Activated naive CD8-positive, alpha-beta T cell treated with anti-CD3 and anti-CD28 coated beads for 36 hours (primary cell): ENCODE measurements around the gene GATA1. TPM values are rescaled to one million over a fixed set of nuclear protein-coding genes. Genes with fewer than 3 reads are reported as not detected.
A peak's percentile ranks its signal among the peaks of the same experiment; 100 is the strongest.

Experiments
- DNase-seq: peaks from one replicate; pipeline ENCODE4 v3.0.0; 2021
- H3K27ac Mint-ChIP-seq: one replicate; pipeline ENCODE4 v1.8.0; 2022; ENCODE audit warnings: mild to moderate bottlenecking, moderate library complexity, mixed read lengths
- H3K27me3 Mint-ChIP-seq: one replicate; pipeline ENCODE4 v1.8.0; 2022; ENCODE audit warnings: mild to moderate bottlenecking, mixed read lengths
- H3K36me3 Mint-ChIP-seq: one replicate; pipeline ENCODE4 v1.8.0; 2021; ENCODE audit warnings: mild to moderate bottlenecking, mixed read lengths
- H3K4me1 Mint-ChIP-seq: one replicate; pipeline ENCODE4 v1.8.0; 2021; ENCODE audit warnings: mixed read lengths
- H3K4me3 Mint-ChIP-seq: one replicate; pipeline ENCODE4 v1.8.0; 2022; ENCODE audit warnings: mild to moderate bottlenecking, moderate library complexity, mixed read lengths
- H3K9me3 Mint-ChIP-seq: one replicate; pipeline ENCODE4 v1.8.0; 2022; ENCODE audit warnings: mixed read lengths
- total RNA-seq, 2 experiments: library from RNA; stranded (reverse); gene quantifications; one replicate each; pipeline ENCODE4 v1.2.3, GENCODE V29; 2021

Gene GATA1
- not detected for total RNA-seq

DNA sequence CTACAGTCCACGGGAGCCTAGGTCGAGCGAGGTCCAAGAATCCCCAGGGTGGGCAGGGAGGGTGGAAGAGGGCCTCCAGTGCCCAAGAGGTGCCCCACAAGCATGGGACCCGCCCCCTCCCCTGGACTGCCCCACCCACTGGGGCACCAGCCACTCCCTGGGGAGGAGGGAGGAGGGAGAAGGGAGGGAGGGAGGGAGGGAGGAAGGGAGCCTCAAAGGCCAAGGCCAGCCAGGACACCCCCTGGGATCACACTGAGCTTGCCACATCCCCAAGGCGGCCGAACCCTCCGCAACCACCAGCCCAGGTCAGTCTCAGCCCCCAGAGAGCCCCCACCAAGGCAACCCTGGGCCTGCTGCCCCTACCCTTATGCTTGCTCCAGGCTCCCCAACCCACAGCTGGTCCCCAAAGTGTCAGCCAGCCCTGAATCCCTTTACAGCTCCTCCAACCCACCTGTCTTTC lies at the start of gene GATA1:
TSS of gene GATA1 (plus strand) at position 250 of the 460 bp plus-strand sequence. CDS start 4,520 bp downstream, outside the sequence.
- H3K27ac Mint-ChIP-seq: no peak within 1 kb of the TSS
- H3K4me3 Mint-ChIP-seq: no peak within 1 kb of the TSS
- no peak for DNase-seq

GRCh38 chrX:48736878-48737212 lies 49.5 kb upstream of the GATA1 start:
- no peaks in the 10 kb centered on the region for H3K36me3 Mint-ChIP-seq
- DNase-seq: no peak
- peak overlapping the region; percentile 93 for H3K27ac Mint-ChIP-seq
- H3K4me3 Mint-ChIP-seq: peak overlapping the region; percentile 88
- no peaks in the 10 kb centered on the region for H3K9me3 Mint-ChIP-seq
- peaks cover 15% of the 10 kb centered on the region for H3K4me1 Mint-ChIP-seq
- no peaks in the 10 kb centered on the region for H3K27me3 Mint-ChIP-seq

More for the DNA sequence above, at the start of gene GATA1:
- no peaks in the 10 kb centered on the region for H3K27me3 Mint-ChIP-seq
- no peaks in the 10 kb centered on the region for H3K9me3 Mint-ChIP-seq
- no peaks in the 10 kb centered on the region for H3K36me3 Mint-ChIP-seq
- H3K4me1 Mint-ChIP-seq: peaks cover 2% of the 10 kb centered on the region

DNA sequence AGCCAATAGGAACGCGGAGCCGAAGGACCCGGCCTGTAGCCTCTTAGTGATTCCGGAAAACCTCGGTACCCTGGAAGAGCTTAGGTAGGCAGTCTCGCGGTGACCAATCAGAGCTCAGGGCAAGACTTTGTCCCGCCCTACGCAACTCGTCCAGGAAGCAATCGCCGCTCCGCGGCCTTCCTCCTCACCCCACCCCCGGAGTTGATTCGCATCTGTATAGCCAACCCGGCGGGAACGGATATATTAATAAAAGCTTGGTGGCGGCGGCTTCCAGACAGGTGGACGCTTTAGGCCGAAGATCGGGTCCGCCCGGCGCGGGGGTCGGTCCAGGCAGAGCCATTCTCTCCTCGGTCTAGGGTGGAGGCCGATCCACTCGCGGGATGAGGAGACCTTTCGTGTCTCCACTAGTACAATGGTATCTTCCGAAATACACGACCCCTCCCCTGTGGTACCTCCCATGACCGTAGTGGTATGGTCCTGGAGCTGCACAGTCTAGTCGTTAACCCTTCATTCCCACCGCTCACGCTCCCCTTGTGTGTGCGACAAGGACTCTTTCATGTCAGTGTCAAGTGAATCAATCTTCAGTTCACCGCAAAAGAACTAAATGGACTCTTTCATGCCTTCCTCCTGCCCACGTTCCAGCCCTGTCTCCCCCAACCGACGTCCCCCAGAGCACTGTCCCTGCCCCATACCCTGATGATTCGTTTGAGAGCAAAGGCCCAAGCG lies 49.0 kb upstream of the GATA1 start:
- Mint-ChIP-seq H3K27me3 (no peaks in the 10 kb centered on the region), H3K9me3 (no peaks in the 10 kb centered on the region), H3K36me3 (no peaks in the 10 kb centered on the region), H3K4me3 (peak overlapping the region; percentile 88), H3K4me1 (peaks cover 15% of the 10 kb centered on the region), H3K27ac (peak overlapping the region; percentile 93)
- peak; percentile 88 for DNase-seq

DNA sequence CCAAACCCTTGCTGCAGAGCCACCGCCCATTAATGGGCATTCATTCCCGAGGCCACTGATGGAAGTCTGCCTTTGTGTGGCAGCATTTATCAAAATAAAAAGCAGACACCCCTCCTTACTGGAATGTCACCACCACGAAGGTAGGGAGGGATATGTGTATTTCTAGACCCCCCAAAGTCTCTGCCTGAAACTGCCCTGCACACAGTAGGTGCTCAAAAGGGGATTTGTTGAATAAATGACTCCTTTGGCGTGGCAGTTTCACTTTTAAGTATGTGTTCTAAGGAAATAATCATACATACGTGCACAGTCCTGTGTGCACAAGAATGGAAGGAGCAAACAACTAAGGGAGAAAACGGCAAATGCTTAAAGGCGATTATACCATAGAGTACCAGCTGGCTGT lies 48.5 kb upstream of the GATA1 start:
- H3K9me3 Mint-ChIP-seq: no peaks in the 10 kb centered on the region
- H3K27me3 Mint-ChIP-seq: no peaks in the 10 kb centered on the region
- peaks cover 15% of the 10 kb centered on the region for H3K4me1 Mint-ChIP-seq
- no peak for DNase-seq
- H3K4me3 Mint-ChIP-seq: peak overlapping the region; percentile 88
- peak overlapping the region; percentile 93 for H3K27ac Mint-ChIP-seq
- no peaks in the 10 kb centered on the region for H3K36me3 Mint-ChIP-seq

DNA sequence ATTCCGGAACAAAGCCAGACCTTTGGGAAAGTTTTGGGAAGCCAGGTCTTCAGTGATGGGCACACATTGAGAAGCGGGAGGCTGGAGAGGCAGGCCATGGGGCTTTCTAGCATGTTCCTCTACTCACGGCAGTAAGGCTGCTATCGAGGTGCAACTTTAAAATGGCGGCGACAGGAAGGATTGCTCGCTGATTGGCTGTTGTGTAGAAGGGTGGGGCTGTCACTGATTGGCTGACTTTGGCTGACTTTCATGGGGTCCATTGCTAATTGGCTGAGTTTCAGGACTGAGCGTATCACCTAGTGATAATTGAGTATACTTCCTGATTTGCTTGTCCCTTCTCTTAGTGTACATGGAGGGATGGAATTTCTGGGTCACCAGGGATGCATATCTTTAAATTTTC lies 44.6 kb upstream of the GATA1 start:
- no peaks in the 10 kb centered on the region for H3K36me3 Mint-ChIP-seq
- H3K4me1 Mint-ChIP-seq: peaks cover 5% of the 10 kb centered on the region
- H3K27me3 Mint-ChIP-seq: no peaks in the 10 kb centered on the region
- DNase-seq: no peak
- no peak overlapping the region for H3K4me3 Mint-ChIP-seq
- no peak overlapping the region for H3K27ac Mint-ChIP-seq
- H3K9me3 Mint-ChIP-seq: no peaks in the 10 kb centered on the region

DNA sequence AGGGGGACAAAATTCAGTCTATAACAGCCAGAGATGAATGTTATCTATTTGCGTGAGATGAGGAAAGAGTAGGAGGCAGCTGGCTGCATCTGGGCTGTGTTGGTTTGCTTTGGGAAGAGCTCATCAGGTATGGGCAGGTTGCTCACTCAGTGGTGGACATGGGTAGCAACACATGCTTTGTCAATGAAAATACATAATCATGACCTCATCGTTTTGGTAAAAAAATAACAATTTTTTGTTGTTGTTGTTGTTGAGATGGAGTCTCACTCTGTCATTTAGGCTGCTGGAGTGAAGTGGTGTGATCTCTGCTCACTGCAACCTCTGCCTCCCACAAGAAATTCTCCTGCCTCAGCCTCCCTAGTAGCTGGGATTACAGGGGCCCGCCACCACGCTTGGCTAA lies 41.2 kb upstream of the GATA1 start:
- H3K27me3 Mint-ChIP-seq: no peaks in the 10 kb centered on the region
- H3K4me3 Mint-ChIP-seq: no peak overlapping the region
- no peak overlapping the region for H3K27ac Mint-ChIP-seq
- H3K9me3 Mint-ChIP-seq: no peaks in the 10 kb centered on the region
- H3K36me3 Mint-ChIP-seq: no peaks in the 10 kb centered on the region
- H3K4me1 Mint-ChIP-seq: no peaks in the 10 kb centered on the region
- no peak for DNase-seq

DNA sequence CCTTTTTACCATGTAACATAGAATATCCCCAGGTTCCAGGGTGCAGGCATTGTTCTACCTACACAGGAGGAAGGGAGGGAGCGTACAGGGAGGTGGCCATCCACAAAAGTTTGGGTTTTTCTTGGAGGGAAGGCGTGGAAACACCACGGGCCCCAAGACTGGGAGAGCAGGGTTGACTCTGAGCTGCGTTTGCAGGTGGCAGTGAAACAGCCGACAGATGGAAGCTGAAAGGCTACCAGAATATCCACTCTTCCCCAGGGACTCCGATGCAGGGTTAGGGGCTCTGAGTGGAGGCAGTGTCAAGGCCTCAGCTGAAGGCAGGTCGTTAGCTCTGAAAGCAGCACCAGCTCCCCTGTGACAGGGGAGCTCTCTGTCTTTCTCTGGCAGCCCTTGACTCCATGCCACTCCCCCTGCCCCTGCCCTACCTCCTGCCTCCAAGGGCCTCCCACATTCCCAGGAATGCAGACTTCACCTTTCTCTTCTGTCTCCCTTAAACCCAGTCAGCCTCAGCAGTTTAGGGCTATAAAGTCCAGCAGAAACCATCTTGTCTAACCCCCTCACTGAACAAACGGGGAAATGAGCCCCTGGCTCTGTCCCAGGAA lies 38.9 kb upstream of the GATA1 start:
- H3K27ac Mint-ChIP-seq: no peak overlapping the region
- H3K4me1 Mint-ChIP-seq: peaks cover 6% of the 10 kb centered on the region
- H3K36me3 Mint-ChIP-seq: no peaks in the 10 kb centered on the region
- H3K4me3 Mint-ChIP-seq: no peak overlapping the region
- DNase-seq: no peak
- H3K27me3 Mint-ChIP-seq: no peaks in the 10 kb centered on the region
- no peaks in the 10 kb centered on the region for H3K9me3 Mint-ChIP-seq

DNA sequence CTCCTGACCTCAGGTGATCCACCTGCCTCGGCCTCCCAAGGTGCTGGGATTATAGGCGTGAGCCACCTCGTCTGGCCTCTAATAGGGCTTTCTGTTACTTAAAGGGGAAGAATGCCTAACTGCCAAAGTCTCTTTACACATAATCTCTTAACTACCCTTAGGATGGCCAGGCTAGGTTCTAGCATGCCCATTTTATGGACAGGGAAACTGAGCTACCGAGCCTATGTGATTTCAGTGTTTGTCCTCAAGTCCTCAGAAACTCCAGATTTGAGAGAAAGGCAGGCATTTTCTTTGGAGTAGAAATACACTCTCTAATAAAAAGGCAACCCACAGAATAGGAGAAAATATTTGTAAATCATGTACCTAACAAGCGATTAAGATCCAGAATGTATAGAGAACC lies 37.2 kb upstream of the GATA1 start:
- H3K4me3 Mint-ChIP-seq: no peak overlapping the region
- no peak overlapping the region for H3K27ac Mint-ChIP-seq
- H3K27me3 Mint-ChIP-seq: no peaks in the 10 kb centered on the region
- DNase-seq: no peak
- H3K36me3 Mint-ChIP-seq: no peaks in the 10 kb centered on the region
- H3K9me3 Mint-ChIP-seq: no peaks in the 10 kb centered on the region
- H3K4me1 Mint-ChIP-seq: peaks cover 6% of the 10 kb centered on the region

- H3K36me3 Mint-ChIP-seq: no peaks in the 10 kb centered on the region
- peaks cover 6% of the 10 kb centered on the region for H3K4me1 Mint-ChIP-seq
- H3K27ac Mint-ChIP-seq: no peak overlapping the region
- DNase-seq: no peak
- H3K4me3 Mint-ChIP-seq: no peak overlapping the region
- H3K27me3 Mint-ChIP-seq: no peaks in the 10 kb centered on the region
- no peaks in the 10 kb centered on the region for H3K9me3 Mint-ChIP-seq
Measured at GRCh38 chrX:48751343-48751742, 35.0 kb upstream of the GATA1 start.

GRCh38 chrX:48752498-48752897 lies 33.9 kb upstream of the GATA1 start:
- H3K4me1 Mint-ChIP-seq: peaks cover 6% of the 10 kb centered on the region
- no peak overlapping the region for H3K27ac Mint-ChIP-seq
- DNase-seq: no peak
- no peaks in the 10 kb centered on the region for H3K36me3 Mint-ChIP-seq
- no peaks in the 10 kb centered on the region for H3K27me3 Mint-ChIP-seq
- H3K4me3 Mint-ChIP-seq: no peak overlapping the region
- no peaks in the 10 kb centered on the region for H3K9me3 Mint-ChIP-seq

DNA sequence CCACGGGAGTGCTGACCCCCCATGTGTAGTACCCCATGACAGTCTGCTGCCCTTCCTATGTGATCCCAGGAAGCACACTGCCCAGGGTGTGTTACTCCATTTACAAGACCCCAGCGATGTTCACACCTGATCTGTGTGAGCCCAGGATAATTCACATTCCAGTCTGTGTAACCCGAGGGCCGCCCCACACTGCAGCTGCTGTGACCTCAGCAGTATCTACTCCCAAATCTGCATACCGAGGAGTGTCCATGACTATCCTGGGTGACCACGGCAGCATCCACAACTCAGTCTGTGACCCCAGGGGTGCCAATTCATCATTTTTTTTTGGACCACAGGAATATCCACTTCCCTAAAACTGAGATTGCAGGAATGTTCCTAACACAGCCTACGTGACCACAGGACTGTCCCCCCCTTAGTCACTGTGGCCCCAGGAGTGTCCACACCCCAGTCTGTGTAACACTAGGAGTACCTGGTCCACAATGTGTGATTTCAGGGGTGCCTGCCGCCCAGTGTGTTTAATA lies 32.6 kb upstream of the GATA1 start:
- Mint-ChIP-seq H3K4me1 (peaks cover 6% of the 10 kb centered on the region), H3K36me3 (no peaks in the 10 kb centered on the region), H3K9me3 (no peaks in the 10 kb centered on the region), H3K27me3 (no peaks in the 10 kb centered on the region), H3K4me3 (no peak overlapping the region), H3K27ac (no peak overlapping the region)
- no peak for DNase-seq

DNA sequence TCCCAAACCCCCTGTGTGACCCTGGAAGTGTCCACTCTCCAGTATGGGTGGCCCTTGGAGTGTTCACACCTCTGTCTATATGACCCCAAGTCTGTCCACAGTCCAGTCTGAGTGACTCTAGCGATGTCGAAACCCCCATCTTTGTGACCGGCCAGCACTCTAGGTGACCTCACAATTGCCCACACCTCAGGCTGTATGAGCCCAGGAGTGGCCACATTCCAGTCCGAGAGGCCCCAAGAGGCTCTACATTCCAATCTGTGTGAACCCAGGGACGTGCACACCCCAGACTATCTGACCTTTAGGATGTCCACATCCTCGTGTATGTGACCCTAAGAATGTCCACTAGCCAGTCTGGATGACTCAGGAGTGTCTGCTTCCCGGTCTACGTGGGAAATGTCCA lies 32.2 kb upstream of the GATA1 start:
- Mint-ChIP-seq H3K27me3 (no peaks in the 10 kb centered on the region), H3K27ac (no peak overlapping the region), H3K36me3 (no peaks in the 10 kb centered on the region), H3K4me1 (peaks cover 6% of the 10 kb centered on the region), H3K4me3 (no peak overlapping the region), H3K9me3 (no peaks in the 10 kb centered on the region)
- no peak for DNase-seq

DNA sequence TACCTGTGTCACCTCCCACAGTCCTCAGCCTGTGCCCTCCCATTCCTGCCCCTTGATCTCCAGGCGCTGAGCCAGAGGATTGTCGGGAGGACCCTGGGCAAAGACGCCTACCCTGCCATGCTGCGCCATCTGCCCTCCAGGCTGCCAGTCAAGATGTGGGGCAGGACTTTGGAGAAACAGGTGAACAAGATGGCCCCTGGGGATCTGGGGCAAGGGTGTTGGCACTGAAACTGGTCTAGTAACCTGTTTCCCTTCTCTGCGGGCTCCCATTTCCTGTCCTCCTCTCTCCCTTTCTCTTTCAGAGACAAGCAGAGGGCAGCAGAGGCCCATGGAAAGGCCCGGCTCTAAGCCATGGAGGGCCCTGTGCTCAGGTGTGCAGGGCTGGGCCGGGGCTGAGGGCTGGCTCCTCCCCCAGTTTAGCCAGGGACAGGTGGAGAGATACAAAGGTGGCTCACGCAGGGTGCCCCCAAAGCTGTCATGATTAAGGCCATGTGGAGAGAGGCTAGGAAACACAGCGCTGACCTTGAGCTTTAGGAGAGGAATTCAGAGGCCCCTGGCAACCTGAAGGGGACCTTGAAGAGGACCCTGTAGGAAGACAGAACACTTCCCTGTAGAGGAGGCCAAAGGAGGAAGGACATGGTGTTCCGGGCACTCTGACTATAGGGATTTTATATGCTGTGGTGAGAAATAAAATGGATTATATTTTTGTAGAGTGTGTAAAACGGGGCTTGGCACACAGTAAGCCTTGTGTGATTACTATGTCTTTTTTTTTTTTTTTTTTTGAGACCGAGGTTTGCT lies 24.5 kb upstream of the GATA1 start, which contains the start of gene GLOD5:
TSS of gene GLOD5 (plus strand) at position 74 of the 798 bp plus-strand sequence. CDS start at position 118, 44 bp downstream.
- Mint-ChIP-seq H3K4me1 (peaks cover 4% of the 10 kb centered on the region), H3K27me3 (no peaks in the 10 kb centered on the region), H3K36me3 (no peaks in the 10 kb centered on the region), H3K9me3 (no peaks in the 10 kb centered on the region), H3K27ac (no peak within 1 kb of the TSS), H3K4me3 (no peak within 1 kb of the TSS)
- DNase-seq: peak; percentile 4

DNA sequence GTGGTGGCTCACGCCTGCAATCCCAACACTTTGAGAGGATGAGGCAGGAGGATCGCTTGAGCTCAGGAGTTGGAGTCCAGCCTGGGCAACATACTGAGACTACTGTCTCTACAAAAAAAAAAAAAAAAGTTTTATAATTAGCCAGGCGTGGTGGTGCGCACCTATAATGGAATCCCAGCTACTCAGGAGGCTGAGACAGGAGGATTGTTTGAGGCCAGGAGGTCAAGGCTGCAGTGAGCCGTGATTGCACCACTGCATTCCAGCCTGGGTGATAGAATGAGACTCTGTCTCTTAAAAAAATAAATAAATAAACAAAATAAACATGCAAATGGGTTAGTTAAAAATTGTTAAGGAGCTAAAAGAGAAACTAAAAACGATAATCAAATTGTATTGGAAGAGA lies 17.2 kb upstream of the GATA1 start:
- no peaks in the 10 kb centered on the region for H3K36me3 Mint-ChIP-seq
- DNase-seq: no peak
- no peaks in the 10 kb centered on the region for H3K9me3 Mint-ChIP-seq
- H3K4me3 Mint-ChIP-seq: no peak overlapping the region
- H3K27ac Mint-ChIP-seq: no peak overlapping the region
- no peaks in the 10 kb centered on the region for H3K27me3 Mint-ChIP-seq
- H3K4me1 Mint-ChIP-seq: no peaks in the 10 kb centered on the region

DNA sequence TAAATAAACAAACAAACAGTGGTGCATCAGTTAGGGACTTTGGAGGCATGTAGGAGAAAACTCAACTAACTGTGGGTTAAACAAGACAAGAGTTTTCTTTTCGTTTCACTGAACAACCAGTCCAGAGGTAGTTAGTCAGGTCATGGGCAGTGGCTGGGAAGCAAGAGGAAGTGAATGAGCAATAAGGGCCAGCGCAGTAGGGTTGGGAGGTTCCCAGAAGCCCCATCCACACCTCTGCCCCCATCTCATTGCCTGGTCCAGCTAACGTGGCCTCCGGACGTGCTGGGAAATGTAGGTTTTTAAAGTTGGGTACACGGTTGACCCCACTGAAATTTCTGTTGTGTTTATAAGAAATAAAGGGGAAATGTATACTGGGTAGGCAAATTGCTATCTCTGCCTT lies 16.1 kb upstream of the GATA1 start:
- no peak for DNase-seq
- Mint-ChIP-seq H3K4me1 (no peaks in the 10 kb centered on the region), H3K9me3 (no peaks in the 10 kb centered on the region), H3K36me3 (no peaks in the 10 kb centered on the region), H3K27ac (no peak overlapping the region), H3K4me3 (no peak overlapping the region), H3K27me3 (no peaks in the 10 kb centered on the region)
